Uterus (tissue), 4 donors: ENCODE data around the gene ITSN1. TPM values are rescaled to one million over a fixed set of nuclear protein-coding genes. Genes with fewer than 3 reads are reported as not detected.

Source experiments
- DNase-seq, 2 donors: peaks; one replicate each; pipeline ENCODE4 v3.0.0-alpha.2; 2019 to 2020
- H3K27ac ChIP-seq, 2 donors: fragments of 200-600 bp; sonication (generic); 1 replicate in 1 of 2; 2 replicates in 1 of 2; pipeline ENCODE4 v1.5.1; 2016 to 2018
- H3K27me3 ChIP-seq, 2 donors: fragments of 200-600 bp; sonication (generic); one replicate each; pipeline ENCODE4 v1.5.1; 2018 to 2019; ENCODE audit warnings: control low read depth in 1 of 2
- H3K36me3 ChIP-seq, 2 donors: fragments of 200-600 bp; sonication (generic); one replicate each; pipeline ENCODE4 v1.5.1; 2019; ENCODE audit warnings: control low read depth in 1 of 2
- H3K4me1 ChIP-seq, 2 donors: fragments of 200-600 bp; sonication (generic); one replicate each; pipeline ENCODE4 v1.5.1; 2018 to 2019; ENCODE audit warnings: control low read depth in 1 of 2
- H3K4me3 ChIP-seq, 2 donors: fragments of 200-600 bp; sonication (generic); 1 replicate in 1 of 2; 2 replicates in 1 of 2; pipeline ENCODE4 v1.5.1; 2018 to 2019; ENCODE audit warnings: mild to moderate bottlenecking in 1 of 2
- H3K9me3 ChIP-seq, 2 donors: fragments of 200-600 bp; sonication (generic); one replicate each; pipeline ENCODE4 v1.5.1; 2019; ENCODE audit warnings: control low read depth in 1 of 2
- POLR2A ChIP-seq, 2 donors: fragments of 450-650 bp; IDR thresholded peaks; one replicate each; pipeline ENCODE4 v1.6.1; 2016; ENCODE audit warnings: antibody characterized with exemption in 2 of 2, mild to moderate bottlenecking in 1 of 2, moderate library complexity in 1 of 2
- intact Hi-C: fragments of 100-400 bp; cut with DNase I; formaldehyde crosslinking; loops from one replicate; pipeline ENCODE4 v1.15.1; 2023; ENCODE audit warnings: low total_unique reads
- total RNA-seq, 4 donors: library from RNA; depleted of rRNA in 3 of 4; stranded (reverse); fragments of >200 nt in 3 of 4; gene quantifications; one replicate each; pipeline versions ENCODE4 v1.1.0 to v1.2.4, GENCODE V29; 2014 to 2023
- TF ChIP-seq, protein P1 (sequence below), 4 experiments: fragments of 200-600 bp in 2 of 4; fragments of 450-650 bp in 2 of 4; sonication (generic) in 2 of 4; IDR thresholded peaks; one replicate each; pipeline ENCODE4 v1.5.1; 2016 to 2019; ENCODE audit warnings: antibody characterized with exemption in 4 of 4, mild to moderate bottlenecking in 2 of 4, moderate library complexity in 1 of 4
- donor health status: DM: yes; HTN: yes; CAD: no.

ITSN1 gene
- total RNA-seq, 4 donors from 2014 or later = 21.8 to 77.4 (median 48.1) TPM

DNA sequence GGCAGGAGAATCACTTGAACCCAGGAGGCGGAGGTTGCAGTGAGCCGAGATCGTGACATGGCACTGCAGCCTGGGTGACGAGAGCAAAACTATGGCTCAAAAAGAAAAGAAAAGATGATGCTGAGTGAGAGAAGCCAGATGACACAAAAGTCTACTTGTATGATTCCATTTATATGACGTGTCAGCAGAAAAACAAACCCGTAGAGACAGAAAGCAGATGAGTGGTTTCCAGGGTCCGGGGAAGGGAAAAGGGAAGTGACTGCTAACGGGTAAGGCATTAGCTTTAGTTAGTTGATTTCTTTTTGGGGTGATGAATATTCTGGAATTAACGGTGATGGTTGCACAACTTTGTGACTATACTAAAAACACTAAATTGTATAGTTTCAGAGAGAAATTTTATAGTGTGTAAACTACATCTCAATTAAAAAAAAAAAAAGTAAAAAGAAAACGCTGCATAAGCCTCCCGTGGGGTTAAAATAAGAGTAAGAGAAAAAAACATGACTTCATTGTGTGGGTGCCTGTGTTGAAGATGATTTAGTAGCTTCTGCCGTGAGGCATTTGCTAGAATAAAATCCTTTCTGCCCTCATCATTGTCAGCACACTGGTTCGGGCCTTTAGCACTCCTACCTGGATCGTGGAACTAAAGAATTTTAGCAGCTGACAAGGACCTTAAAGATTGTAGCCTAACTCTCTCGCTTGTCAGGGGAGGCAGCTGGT, 298.0 kb downstream of the ITSN1 start:
- peak overlapping the region; percentile 68 to 73 for H3K27ac ChIP-seq
- no peak for DNase-seq
- no peaks in the 10 kb centered on the region for H3K9me3 ChIP-seq
- no peaks in the 10 kb centered on the region for H3K36me3 ChIP-seq
- H3K4me1 ChIP-seq = no peaks in the 10 kb centered on the region
- no peaks in the 10 kb centered on the region for H3K27me3 ChIP-seq
- intact Hi-C loops = loop anchor here (10.0 kb wide), 1 partner anchor 134 kb away; the partner anchor contains the start of genes MRPS6 and SLC5A3
- no peak overlapping the region for H3K4me3 ChIP-seq
- TF ChIP-seq, protein P1, sequence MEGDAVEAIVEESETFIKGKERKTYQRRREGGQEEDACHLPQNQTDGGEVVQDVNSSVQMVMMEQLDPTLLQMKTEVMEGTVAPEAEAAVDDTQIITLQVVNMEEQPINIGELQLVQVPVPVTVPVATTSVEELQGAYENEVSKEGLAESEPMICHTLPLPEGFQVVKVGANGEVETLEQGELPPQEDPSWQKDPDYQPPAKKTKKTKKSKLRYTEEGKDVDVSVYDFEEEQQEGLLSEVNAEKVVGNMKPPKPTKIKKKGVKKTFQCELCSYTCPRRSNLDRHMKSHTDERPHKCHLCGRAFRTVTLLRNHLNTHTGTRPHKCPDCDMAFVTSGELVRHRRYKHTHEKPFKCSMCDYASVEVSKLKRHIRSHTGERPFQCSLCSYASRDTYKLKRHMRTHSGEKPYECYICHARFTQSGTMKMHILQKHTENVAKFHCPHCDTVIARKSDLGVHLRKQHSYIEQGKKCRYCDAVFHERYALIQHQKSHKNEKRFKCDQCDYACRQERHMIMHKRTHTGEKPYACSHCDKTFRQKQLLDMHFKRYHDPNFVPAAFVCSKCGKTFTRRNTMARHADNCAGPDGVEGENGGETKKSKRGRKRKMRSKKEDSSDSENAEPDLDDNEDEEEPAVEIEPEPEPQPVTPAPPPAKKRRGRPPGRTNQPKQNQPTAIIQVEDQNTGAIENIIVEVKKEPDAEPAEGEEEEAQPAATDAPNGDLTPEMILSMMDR (IDR thresholded peaks at IDR 0.05) = no peak
- TF ChIP-seq POLR2A (IDR thresholded peaks at IDR 0.05) = no peak

DNA sequence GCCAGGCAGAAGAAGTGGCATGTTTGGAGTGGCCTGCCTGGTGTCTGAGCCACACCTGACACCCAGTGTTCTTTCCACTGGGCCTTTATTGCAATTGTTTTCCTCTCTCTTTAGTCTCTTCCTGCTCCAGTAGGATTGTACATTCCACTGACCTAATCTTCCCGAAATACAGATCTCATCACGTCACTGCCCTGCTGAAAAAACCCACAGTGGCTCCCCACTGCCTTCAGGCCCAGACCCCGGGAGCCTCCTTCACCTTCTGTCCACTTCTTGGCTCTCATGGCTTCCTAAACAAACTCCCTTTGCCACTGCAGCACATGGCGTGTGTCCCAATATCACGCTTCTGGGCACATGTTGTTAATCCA, 298.6 kb downstream of the ITSN1 start:
- TF ChIP-seq POLR2A (IDR thresholded peaks at IDR 0.05) = no peak
- TF ChIP-seq, protein P1 (IDR thresholded peaks at IDR 0.05) = no peak
- peak overlapping the region; percentile 68 to 73 for H3K27ac ChIP-seq
- H3K9me3 ChIP-seq = no peaks in the 10 kb centered on the region
- H3K27me3 ChIP-seq = no peaks in the 10 kb centered on the region
- H3K4me1 ChIP-seq = no peaks in the 10 kb centered on the region
- H3K4me3 ChIP-seq = no peak overlapping the region
- intact Hi-C loops = loop anchor here (10.0 kb wide), 1 partner anchor 134 kb away; the partner anchor contains the start of genes MRPS6 and SLC5A3
- H3K36me3 ChIP-seq = no peaks in the 10 kb centered on the region
- DNase-seq = no peak

DNA sequence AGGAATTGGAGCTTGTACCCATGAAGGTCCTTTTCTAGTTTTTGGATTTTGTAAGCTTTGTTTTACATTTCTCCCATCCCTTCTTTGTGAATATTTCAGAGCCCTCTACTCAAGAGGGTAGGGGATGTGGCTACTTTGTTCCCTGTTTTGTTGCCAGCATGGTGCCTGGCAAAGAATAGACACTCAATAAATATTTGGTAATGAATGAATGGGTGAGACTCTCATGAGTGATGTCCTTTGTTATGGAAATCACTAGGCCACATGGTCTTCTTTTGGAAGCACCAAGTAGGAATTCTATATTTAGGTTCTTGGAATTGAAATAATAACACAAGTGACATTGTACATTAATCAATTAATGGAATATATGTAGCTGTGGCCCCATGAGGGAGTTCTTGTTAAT, 300.1 kb downstream of the ITSN1 start:
- TF ChIP-seq POLR2A (IDR thresholded peaks at IDR 0.05) = no peak
- TF ChIP-seq, protein P1 (IDR thresholded peaks at IDR 0.05) = no peak
- peaks cover 0 to 6% of the 10 kb centered on the region in 2 donors for H3K4me1 ChIP-seq
- no peak overlapping the region for H3K27ac ChIP-seq
- intact Hi-C loops = loop anchor here (10.0 kb wide), 1 partner anchor 132 kb away; the partner anchor contains the start of genes MRPS6 and SLC5A3
- DNase-seq = no peak
- H3K9me3 ChIP-seq = no peaks in the 10 kb centered on the region
- no peaks in the 10 kb centered on the region for H3K36me3 ChIP-seq
- no peak overlapping the region for H3K4me3 ChIP-seq
- H3K27me3 ChIP-seq = no peaks in the 10 kb centered on the region

DNA sequence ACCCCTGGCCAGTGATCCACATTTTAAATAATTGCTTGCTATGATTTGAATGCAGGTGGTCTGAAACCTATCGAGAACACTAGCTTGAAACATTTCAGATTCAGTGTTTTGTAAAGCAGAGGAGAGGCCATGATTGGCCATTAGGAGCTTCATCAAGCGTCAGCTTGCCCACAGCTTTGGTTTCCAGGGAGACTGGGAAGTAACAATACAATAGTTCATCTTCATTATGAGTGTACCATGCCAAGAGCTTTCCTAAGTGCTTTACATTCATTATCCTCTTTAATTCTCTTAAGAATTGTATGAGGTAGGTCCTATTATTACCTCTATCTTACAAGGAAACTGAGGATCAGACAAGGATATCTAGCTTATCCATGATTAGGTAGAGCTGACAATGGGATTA, 301.0 kb downstream of the ITSN1 start:
- H3K36me3 ChIP-seq = no peaks in the 10 kb centered on the region
- no peak for TF ChIP-seq POLR2A (IDR thresholded peaks at IDR 0.05)
- TF ChIP-seq, protein P1 (IDR thresholded peaks at IDR 0.05) = no peak
- peaks cover 0 to 7% of the 10 kb centered on the region in 2 donors for H3K4me1 ChIP-seq
- intact Hi-C loops = loop anchor here (10.0 kb wide), 1 partner anchor 132 kb away; the partner anchor contains the start of genes MRPS6 and SLC5A3
- no peak for DNase-seq
- no peaks in the 10 kb centered on the region for H3K9me3 ChIP-seq
- H3K4me3 ChIP-seq = no peak overlapping the region
- H3K27ac ChIP-seq = no peak overlapping the region
- no peaks in the 10 kb centered on the region for H3K27me3 ChIP-seq

DNA sequence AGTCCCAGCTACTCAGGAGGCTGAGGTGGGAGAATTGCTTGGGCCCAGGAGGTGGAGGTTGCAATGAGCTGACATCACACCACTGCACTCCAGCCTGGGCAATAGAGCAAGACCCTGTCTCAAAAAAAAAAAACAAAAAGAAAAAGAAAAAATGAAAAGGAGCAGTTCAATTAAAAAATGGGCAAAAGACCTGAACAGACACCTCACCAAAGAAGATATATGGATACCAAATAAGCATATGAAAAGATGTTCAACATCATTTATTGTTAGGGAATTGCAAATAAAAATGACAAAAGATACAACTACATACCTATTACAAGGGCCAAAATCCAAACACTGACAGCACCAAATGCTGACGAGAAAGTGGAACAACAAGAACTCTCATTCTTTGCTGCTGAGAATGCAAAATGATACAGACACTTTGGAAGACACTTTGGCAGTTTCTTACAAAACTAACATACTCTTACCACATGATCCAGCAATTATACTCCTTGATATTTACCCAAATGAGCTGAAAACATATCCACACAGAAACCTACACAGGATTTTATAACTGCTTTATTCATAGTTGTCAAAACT, 302.0 kb downstream of the ITSN1 start:
- no peaks in the 10 kb centered on the region for H3K27me3 ChIP-seq
- DNase-seq = no peak
- intact Hi-C loops = loop anchor here (10.0 kb wide), 1 partner anchor 131 kb away; the partner anchor contains the start of genes MRPS6 and SLC5A3
- peaks cover 0 to 14% of the 10 kb centered on the region in 2 donors for H3K4me1 ChIP-seq
- H3K4me3 ChIP-seq = no peak overlapping the region
- H3K9me3 ChIP-seq = no peaks in the 10 kb centered on the region
- H3K36me3 ChIP-seq = no peaks in the 10 kb centered on the region
- H3K27ac ChIP-seq = no peak overlapping the region
- TF ChIP-seq, protein P1 (IDR thresholded peaks at IDR 0.05) = no peak
- TF ChIP-seq POLR2A (IDR thresholded peaks at IDR 0.05) = no peak
